SKM-1 (cell line): ENCODE data around the gene RARA.
A peak's percentile ranks its signal among the peaks of the same experiment; 100 is the strongest.
"Not testable (repeated sequence)": the region's sequence is repeated elsewhere in the genome, so short reads cannot be mapped to it uniquely, and the experiment has no call there.

Experiments
- DNase-seq: peaks from one replicate; lab custom pipeline; 2025; ENCODE audit not compliant: unreplicated experiment; lab: John Stamatoyannopoulos, UW

RARA gene

GRCh38 chr17:40356990-40357881 lies 48.3 kb downstream of the RARA start:
- no peak for DNase-seq

- DNase-seq: peak; percentile 67
Observed at GRCh38 chr17:40358323-40359038, 49.5 kb downstream of the RARA start.

GRCh38 chr17:40360091-40360490 lies 51.1 kb downstream of the RARA start:
- DNase-seq: no peak

- no peak for DNase-seq
Observed at GRCh38 chr17:40361063-40361924, 52.3 kb downstream of the RARA start.

GRCh38 chr17:40361925-40362695 lies 53.1 kb downstream of the RARA start:
- DNase-seq: no peak

GRCh38 chr17:40362696-40363110 lies 53.7 kb downstream of the RARA start:
- DNase-seq: peak; percentile 88

GRCh38 chr17:40363111-40363827 lies 54.3 kb downstream of the RARA start:
- no peak for DNase-seq

- DNase-seq: no peak
Observed at GRCh38 chr17:40364121-40364861, 55.3 kb downstream of the RARA start, which contains the start of gene GJD3. Gene GJD3, minus strand, starts transcription at chr17:40364737. Its CDS starts 922 bp downstream, at chr17:40363815.

GRCh38 chr17:40364906-40365305 lies 55.9 kb downstream of the RARA start:
- no peak for DNase-seq

GRCh38 chr17:40366076-40366860 lies 57.3 kb downstream of the RARA start:
- no peak for DNase-seq

GRCh38 chr17:40366861-40367518 lies 58.0 kb downstream of the RARA start:
- DNase-seq: no peak

- not testable (repeated sequence) for DNase-seq
Observed at GRCh38 chr17:40367728-40368127, 58.7 kb downstream of the RARA start.

GRCh38 chr17:40369923-40370322 lies 60.9 kb downstream of the RARA start:
- DNase-seq: no peak

GRCh38 chr17:40371261-40371929 lies 62.4 kb downstream of the RARA start:
- DNase-seq: no peak

- no peak for DNase-seq
Observed at GRCh38 chr17:40372031-40372430, 63.1 kb downstream of the RARA start.

GRCh38 chr17:40372644-40373043 lies 63.7 kb downstream of the RARA start:
- DNase-seq: not testable (repeated sequence)

- no peak for DNase-seq
Observed at GRCh38 chr17:40373324-40373723, 64.3 kb downstream of the RARA start.
